GM21360 (cell line): ENCODE results near the gene PRKCQ.

Experiments
- ATAC-seq: cut with Tn5 transposase; IDR thresholded peaks from one replicate; pipeline ENCODE4 v1.9.1; 2021; ENCODE audit warnings: mild to moderate bottlenecking, moderate library complexity; ENCODE audit not compliant: unreplicated experiment

PRKCQ gene

DNA sequence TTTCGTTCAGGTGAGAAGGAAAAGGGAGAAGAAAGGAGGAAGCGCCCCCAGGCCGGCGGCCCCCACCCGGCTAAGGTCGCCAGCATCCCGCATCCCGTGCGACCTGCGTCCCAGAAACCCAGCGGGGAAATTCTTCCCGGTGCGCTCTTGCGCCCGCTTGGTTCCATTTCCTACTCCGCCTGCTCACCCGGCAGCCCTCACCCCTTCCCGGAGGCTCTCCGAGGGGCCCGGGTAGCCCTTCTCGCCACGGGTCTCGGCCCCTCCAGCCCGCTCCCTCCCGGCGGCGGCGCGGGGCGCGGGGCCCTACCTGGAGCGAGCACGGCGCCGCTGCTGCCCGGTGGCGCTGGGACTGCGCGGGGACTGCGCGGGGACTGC lies at the start of gene PRKCQ:
Gene PRKCQ (minus strand): TSS at position 373 of the 375 bp plus-strand sequence. CDS start 65,141 bp downstream, outside the sequence.
- ATAC-seq: no peak

DNA sequence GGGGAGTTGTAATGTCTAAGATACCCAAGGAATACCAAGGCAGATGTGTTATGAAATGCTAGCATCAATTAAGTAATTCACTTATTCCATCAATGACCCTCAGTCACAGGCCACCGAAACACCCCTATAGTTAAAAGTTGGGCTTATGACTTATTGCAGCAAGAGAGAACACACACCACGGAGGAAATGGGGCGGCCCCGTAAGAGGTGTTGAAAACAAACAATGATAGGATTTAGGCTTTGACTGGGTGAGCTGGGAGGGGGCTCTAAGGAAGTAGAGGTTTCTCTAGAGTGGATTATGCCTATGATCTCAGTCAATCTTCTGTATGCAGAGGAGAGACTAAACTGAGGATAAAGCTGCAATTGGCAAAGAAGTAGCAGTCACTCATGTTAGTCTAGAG lies 45.4 kb upstream of the PRKCQ start:
- no peak for ATAC-seq

DNA sequence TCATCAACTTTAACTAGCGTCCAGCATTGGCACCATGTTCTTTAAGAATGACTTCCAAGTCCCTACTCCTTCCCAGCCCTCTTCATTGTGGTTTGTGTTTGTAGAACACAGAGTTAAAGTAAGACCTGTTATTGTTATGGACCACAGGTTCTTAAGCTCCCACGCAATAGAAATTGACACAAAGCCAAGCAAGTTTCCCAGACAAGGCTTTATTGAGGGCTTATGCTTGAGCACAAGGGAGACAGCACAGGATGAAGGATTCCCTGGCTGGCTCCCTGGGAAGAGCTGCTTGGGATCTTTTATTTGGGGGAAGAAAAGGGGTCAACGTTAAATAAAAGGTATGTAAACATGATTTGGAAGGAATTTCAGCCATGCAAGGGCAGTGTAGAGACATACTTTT lies 44.3 kb upstream of the PRKCQ start:
- no peak for ATAC-seq

DNA sequence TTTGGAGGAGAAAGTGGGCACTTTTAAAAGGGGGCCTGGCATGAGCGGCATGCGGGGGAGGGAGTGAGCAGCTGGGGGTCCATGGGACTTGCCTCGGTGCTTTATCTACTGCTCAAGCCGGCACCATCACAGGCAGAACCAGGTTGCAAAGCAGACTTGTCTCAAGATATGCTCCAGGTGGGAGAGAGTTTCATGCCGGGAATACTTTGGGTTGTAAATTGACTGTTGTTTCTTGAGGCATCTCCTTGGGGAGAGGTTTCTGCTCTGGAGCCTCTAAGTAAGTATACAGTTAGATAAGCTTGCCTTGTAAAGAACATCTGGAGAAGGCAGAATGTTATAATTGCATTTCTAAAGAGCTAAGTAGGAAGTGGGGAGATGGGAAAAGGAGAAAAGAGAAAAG lies 42.8 kb upstream of the PRKCQ start:
- ATAC-seq: no peak

DNA sequence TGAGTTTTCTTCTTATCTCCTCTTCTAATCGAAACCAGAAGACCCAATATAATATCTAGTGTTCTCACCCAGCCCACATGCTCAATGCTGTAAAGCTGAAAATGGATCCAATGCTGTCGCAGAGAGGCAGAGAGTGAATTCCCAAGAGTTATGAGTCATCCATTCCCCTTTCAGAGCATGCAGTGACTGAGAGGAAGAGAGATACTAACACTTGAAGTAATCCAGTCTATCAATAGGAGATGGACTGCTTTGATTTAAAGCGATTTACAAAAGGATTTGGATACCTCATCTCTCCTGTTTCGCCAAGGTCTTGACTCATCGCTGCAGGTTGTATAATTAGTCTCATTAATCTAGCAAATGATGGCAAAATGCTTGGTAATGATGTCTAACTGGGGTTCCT lies 41.5 kb upstream of the PRKCQ start:
- no peak for ATAC-seq

DNA sequence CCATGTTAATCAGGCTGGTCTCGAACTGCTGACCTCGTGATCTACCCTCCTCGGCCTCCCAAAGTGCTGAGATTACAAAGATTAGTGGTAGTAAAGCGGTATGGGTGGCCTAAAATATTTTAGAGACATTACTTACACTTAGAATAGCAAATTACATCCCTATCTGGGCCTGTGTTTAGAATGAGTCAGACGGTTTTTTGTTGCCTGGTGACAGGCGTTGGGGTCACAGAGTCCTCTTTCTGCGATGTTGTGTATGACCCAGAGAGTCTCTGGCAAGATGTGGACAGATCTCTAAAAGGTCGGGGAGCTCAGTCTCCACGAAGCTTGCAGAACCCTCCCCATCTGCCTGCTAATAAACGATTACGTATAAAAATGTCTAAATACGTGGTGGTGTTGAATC lies 39.6 kb upstream of the PRKCQ start:
- no peak for ATAC-seq

DNA sequence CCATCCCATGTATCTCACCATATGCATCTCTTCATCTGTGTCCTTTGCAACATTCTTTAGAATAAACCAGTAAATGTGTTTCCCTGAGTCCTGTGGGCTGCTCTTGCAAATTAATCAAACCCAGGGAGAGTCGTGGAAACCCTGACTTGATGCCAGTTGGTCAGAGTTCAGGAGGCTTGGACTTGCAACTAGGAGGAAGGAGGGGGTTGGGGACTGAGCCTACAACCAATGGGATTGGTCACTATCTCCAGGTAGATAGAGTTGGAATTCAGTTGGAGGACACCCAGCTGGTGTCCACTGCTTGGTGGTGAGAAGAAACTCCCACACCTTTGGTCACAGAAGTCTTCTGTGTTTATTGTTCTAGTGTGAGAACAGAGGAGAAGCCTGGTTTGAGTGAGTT lies 38.3 kb upstream of the PRKCQ start:
- ATAC-seq: no peak

DNA sequence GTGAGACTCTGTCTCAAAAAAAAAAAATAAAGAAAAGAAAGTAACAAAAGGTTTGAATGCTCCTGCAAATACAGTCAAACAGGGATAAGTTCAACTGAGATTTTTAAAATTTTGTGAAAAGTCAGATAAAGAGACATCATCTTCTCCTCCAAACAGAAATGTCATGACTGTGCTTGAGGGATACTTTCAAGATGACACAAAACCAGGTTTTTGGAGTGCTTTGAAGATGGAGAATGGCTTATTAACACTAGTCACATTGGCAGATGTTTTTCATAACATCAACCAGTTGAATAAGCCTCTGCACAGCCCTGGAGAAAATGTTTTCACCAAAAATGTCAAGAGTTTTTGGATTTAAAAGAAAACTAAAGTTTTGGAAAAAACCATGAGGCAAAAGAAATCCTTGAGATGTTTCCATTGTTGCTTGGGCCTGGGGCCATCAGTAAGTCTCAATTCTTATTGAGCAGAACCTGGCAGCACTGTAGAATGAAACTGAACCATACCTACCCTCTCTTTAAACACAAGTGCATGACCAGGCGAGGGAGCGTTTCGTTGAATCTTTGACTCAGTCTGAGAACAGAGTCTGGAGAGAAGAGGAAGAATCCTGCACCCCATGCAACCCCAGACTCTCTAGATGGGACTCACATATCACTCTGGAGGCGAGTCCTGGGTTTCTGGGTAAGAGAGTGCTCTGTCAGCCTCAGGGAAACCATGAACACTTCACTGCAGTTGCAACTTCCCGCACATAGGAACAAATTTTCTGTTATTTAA lies 37.4 kb upstream of the PRKCQ start:
- no peak for ATAC-seq

DNA sequence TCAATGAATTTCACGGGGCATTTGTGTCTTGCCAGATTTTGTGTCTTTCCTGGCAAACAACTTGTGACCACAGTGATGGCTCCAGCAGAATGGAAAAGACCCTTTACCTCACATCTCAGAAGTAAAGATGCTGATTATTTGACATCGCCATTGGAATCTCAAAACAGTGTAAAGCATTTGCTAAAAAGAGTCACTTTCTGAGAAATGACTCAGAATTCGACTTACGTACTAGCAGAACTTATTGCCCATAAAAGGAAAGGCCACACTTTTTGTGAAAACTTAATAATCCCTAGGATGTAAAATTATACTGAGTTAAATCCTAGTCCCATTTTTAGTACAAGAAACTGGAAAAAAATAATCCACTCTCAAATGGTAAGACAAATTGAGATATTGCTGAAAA lies 35.9 kb upstream of the PRKCQ start:
- ATAC-seq: no peak

DNA sequence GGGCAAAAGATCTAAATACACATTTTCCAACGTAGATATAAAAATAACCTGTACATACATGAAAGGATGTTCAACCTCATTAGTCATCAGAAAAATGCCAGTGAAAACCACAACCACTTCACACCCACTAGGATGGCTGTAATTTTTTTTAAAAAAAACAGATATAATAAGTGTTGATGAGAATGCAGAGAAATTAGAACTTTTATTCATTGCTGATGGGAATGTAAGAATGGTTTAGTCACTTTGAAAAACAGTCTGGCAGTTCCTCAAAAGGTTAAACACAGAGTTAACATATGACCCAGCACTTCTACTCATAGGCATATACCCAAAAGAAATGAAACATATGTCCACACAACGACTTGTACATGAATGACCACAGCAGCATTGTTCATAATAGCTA lies 32.3 kb upstream of the PRKCQ start:
- no peak for ATAC-seq

DNA sequence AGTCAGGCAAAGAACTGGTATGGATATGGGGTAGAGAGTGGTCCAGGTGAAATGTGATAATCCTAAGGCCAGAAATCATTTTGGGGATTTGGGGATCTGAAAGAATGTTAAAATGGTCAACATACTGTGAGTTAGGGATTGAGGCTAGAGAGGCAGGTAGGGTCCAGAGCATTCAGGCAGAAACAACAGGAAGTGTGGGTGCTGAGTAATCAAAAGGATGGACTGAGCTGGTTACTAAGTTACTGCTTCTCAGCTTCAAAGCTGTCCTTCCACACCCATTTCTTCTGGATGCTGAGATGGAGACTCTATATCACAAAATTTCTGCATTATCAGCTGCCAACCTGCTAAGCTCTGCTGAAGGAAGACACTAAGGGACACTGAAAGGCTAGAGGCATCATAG lies 30.6 kb upstream of the PRKCQ start:
- no peak for ATAC-seq

DNA sequence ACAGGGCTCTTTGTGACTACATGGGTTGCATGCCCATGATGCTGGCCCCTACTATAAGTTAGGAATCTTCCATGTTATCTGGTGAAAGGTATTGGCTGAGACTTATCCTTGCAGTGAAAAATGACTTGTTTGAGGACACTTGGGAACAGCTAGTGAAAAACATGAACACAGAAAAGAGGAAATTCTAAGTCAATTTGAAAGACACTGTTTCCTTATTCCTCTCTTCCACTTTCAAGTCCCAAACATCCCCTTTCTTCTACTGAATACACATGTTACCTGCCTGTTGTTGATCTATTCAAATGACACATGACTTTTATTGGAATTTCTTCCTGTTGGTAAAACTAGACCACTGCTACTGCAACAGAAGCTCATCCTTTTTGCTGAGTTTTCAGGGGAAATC lies 29.5 kb upstream of the PRKCQ start:
- no peak for ATAC-seq

DNA sequence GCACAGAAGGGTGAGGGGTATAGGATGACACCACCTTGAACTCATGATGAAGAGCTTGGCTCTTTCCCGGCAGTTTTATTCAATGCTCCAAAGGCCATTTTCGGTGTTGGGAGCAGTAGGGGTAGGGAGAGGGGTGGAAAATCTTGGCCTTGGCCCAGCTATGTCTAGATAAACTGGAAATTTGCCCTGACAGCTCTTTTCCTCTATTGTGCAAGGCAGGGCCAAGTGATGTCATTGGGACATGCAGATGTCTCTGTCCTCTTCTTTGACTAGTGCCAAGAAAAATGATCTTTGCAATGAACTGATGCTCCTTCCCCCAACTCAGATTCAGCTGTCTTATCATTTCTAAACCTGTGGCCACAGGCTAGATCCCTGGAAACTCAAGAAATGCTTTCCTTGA lies 27.7 kb upstream of the PRKCQ start:
- ATAC-seq: no peak

DNA sequence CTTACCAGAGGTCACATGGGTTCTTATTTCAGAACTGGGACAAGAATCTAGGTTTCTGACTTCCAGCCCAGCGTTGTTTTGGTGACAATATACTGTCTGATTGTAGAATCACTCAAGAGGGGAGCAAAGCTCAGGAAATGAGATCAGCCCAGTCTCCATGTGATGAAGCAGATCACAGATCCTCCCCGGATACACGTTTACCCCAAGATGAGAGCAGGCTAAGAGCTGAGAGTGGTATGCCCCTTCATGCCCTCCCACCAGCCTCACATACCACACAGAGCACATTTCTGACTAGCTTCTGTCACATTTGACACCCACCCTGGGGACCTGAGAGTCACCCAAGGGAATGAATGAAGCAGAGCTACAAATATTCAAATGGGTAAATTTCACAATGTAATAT lies 27.1 kb upstream of the PRKCQ start:
- no peak for ATAC-seq

DNA sequence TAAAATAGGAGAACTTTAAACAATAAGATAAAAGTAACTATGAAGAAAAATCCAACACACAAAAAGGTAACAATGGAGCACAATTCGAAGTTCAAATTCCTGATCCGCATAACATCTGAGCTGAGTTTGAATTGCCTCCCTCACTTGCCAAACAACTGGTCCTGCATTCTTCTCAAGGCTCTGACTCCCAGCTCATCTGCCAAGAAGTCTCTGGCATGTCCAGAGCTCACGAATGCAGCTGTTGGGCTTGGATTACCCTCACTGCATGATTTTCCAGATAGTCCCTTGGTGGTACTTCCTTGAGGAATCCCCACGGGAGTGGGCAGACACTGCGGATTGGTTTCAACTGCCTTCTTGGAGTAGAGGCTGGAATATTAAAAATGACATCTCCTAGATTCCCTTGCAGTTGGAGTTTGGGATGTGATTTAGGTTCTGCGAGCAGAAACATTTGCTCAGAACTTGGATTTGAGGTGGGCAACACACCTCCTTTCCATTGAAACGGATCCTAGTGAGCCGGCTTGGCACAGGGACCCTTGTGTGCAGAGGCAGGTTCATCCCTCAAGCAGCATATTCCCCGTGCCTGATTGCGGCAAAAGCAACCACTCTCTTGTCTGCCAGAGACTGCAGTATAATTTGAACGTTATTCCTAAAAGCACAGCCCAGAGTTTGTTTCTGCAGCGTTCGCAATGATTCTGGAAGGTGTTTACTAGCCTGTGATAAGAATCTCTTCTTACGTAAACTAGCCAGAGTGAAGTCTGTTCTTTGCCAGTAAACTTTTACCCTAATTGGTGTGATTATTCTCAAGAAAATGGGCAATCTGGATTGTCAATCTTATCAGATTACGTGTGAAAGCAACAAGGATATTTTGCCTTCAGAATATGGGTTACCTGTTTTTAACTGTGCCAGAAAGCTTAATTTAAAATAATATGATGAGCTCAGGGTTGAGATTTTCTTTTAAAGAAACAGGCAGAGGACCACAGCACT lies 23.4 kb upstream of the PRKCQ start:
- ATAC-seq: no peak

DNA sequence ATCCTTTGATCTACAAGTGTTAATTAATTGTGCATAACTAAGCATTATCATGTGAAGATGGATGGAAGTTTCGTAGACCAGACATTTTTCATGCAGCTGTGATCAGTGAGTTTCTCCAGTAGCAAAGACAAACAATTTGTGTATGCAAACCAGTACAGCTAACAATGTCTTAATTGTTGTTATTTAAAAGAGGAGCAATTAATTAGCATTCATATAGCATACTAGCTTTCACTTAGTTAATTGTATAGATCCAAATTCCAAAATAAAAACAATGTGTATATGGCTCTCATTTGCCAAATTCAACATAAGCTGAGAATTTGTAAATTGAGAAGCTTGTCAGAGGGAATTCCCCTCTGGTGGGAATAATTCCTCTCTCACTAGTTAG lies 22.6 kb upstream of the PRKCQ start:
- no peak for ATAC-seq

DNA sequence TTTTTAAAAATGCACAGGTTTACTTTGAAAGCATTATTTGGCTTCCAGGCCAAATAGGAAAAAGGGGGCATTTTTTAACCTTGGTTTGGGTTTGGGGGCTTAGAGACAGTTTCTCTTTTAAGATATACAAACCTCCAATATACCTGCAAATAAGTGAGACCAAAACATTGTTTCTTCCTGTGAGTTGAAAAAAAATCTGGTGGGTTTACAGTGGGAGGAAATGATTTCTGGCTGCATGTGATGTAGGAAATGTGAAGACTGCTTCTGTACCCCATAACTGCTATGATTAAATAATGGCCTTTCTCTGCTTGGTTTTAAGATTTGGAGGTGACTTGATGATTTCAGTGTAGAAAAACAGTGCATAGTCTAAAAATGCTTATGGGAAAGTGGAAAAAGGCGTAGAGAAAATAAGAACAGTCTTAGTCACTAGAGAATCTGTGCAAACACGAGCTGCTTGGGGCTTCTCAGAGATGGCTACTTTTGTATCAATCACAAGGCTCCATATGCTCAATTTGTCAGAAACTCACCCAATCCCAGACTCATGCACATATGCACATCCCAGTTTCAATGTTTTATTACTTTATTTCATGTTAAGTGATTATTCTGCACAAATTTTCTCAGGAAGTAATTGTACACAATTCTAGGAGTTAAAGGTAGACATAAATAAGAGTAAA lies 22.1 kb upstream of the PRKCQ start:
- ATAC-seq: no peak

DNA sequence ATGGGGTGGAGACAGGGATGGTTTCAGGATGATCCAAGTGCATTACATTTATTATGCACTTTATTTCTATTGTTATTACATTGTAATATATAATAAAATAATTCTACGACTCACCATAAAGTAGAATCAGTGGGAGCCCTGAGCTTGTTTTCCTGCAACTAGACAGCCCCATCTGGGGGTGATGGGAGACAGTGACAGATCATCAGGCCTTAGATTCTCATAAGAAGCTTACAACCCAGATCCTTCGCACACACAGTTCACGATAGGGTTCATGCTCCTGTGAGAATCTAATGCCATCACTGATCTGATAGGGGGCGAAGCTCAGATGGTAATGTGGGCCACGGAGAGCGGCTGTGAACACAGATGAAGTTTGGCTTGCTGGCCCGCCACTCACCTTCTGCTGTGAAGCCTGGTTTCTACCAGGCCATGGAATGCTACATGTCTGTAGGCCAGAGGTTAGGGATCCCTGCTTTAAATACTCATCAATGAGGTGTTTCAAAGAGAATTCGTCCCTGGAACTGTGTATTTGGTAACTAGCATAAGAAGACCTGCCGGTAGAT lies 21.2 kb upstream of the PRKCQ start:
- no peak for ATAC-seq

DNA sequence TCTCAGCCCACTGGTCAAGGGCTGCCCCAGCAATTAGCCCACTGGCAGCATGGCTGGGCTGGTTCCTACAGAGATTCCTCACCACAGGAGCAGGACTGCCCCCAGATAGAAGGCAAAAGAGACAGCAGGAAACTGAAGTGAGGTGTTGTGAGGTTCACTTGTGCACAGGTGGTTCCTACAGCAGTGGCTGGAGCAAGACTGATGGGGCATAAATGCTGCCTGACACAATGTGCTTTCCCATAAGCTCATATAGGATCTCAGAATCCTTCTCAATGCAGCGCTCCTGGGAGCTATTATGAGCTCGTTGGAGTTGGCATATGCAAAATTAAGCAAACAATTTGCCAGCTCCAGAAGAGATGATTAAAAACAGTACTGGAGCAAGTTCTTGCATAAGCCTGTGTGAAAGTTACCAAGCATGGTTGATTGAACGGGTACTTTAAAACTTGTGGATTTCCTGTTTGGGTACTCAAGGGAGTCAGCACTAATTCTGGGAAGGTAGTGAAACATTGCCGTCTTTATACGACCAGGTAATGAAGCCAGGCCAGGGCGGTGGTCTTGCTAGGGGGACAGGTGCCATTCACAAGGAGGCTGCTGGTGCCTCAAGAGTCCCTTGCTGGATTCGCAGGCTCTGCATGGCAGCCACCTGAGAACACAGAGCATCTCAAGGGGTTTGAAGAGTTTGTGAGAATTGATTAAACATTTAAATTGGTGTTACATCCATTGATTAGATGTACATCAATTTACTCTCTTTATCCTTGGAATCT lies 20.3 kb upstream of the PRKCQ start:
- ATAC-seq: no peak

DNA sequence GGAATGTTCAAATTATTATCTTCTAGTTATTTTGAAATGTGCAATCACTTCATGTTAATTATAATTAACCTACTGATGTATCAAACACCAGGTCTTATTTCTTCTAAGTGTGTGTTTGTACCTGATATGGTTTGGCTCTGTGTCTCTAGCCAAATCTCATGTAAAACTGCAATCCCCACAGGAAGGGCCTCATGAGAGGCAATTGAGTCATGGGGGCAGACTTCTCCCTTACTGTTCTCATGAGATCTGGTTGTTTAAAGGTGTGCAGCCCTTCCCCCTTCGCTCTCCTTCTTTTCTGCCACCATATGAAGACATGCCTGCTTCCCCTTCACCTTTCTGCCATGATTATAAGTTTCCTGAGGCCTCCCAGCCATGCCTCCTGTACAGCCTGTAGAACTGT lies 18.6 kb upstream of the PRKCQ start:
- no peak for ATAC-seq

DNA sequence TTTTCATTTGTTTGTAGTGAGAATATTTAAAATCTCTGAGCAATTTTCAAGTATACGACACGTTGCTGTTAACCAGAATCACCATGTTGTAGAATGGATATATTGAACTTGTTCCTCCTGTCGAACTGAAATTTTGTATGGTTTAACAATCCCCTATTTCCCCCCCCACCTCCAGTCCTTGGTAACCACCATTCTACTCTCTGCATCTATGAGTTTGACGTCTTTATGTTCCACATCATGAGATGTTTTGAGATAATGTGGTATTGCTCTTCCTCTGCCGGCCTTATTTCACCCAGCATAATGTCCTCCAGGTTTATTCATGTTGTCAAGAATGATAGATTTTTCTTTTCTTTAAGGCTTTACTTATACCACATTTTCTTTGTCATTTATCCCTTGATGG lies 17.4 kb upstream of the PRKCQ start:
- no peak for ATAC-seq
